Loucy (cell line): ENCODE data around the gene NDUFB8.
A peak's percentile ranks its signal among the peaks of the same experiment; 100 is the strongest.

Experiments used
- H2AFZ ChIP-seq: fragments of 200-600 bp; sonication (generic); 2 replicates; pipeline ENCODE4 v1.6.0; 2016; ENCODE audit warnings: antibody characterized with exemption, mild to moderate bottlenecking, low read length, moderate library complexity
- H3F3A ChIP-seq: fragments of 200-600 bp; 2 replicates; pipeline ENCODE4 v1.6.0; 2016; ENCODE audit warnings: antibody characterized with exemption, low read depth, mild to moderate bottlenecking
- H3K27me3 ChIP-seq: fragments of 200-600 bp; sonication (generic); 2 replicates; pipeline ENCODE4 v1.6.1; 2014; ENCODE audit warnings: low read length, mild to moderate bottlenecking; ENCODE audit not compliant: insufficient read depth, poor library complexity, severe bottlenecking
- H3K36me3 ChIP-seq: fragments of 200-600 bp; sonication (generic); 2 replicates; pipeline ENCODE4 v1.6.1; 2016; ENCODE audit warnings: low read length; ENCODE audit not compliant: insufficient read depth
- H3K4me1 ChIP-seq: fragments of 200-600 bp; sonication (generic); 2 replicates; pipeline ENCODE4 v1.5.1; 2014; ENCODE audit warnings: low read length, mild to moderate bottlenecking; ENCODE audit not compliant: insufficient read depth, poor library complexity, severe bottlenecking
- H3K4me2 ChIP-seq: fragments of 200-600 bp; sonication (generic); 2 replicates; pipeline ENCODE4 v1.6.0; 2014; ENCODE audit warnings: antibody characterized with exemption, low read length, low read depth, mild to moderate bottlenecking; ENCODE audit not compliant: poor library complexity, severe bottlenecking
- H3K4me3 ChIP-seq: fragments of 200-600 bp; sonication (generic); 2 replicates; pipeline ENCODE4 v1.5.1; 2014; ENCODE audit warnings: low read length, mild to moderate bottlenecking, mixed read lengths; ENCODE audit not compliant: poor library complexity, severe bottlenecking
- H3K79me2 ChIP-seq: fragments of 200-600 bp; sonication (generic); 2 replicates; pipeline ENCODE4 v1.6.1; 2014; ENCODE audit warnings: low read length; ENCODE audit not compliant: insufficient read depth
- H3K9ac ChIP-seq: fragments of 200-600 bp; sonication (generic); 2 replicates; pipeline ENCODE4 v1.6.0; 2014; ENCODE audit warnings: mild to moderate bottlenecking, low read depth, low read length, moderate library complexity; ENCODE audit not compliant: poor library complexity, severe bottlenecking
- H3K9me2 ChIP-seq: fragments of 200-600 bp; sonication (generic); replicated peaks from 2 replicates; pipeline ENCODE4 v1.6.1; 2016; ENCODE audit warnings: low read depth, low read length, mixed read lengths
- H3K9me3 ChIP-seq: fragments of 200-600 bp; sonication (generic); 2 replicates; pipeline ENCODE4 v1.6.1; 2014; ENCODE audit warnings: mild to moderate bottlenecking, antibody characterized with exemption, low read length, low read depth; ENCODE audit not compliant: insufficient read depth
- H4K20me1 ChIP-seq: fragments of 200-600 bp; sonication (generic); 2 replicates; pipeline ENCODE4 v1.6.0; 2014; ENCODE audit warnings: antibody characterized with exemption, low read length, mild to moderate bottlenecking; ENCODE audit not compliant: insufficient read depth, poor library complexity, severe bottlenecking
- EZH2phosphoT487 ChIP-seq: fragments of 200-600 bp; IDR thresholded peaks from 2 replicates; pipeline ENCODE4 v1.6.1; 2018; ENCODE audit warnings: antibody characterized with exemption, mild to moderate bottlenecking, moderate library complexity, borderline replicate concordance
- TF ChIP-seq, protein P1 (sequence below): fragments of 200-600 bp; sonication (generic); conservative IDR thresholded peaks from 2 replicates; pipeline ENCODE4 v1.5.1; 2014; ENCODE audit warnings: mild to moderate bottlenecking, antibody characterized with exemption, low read length

The NDUFB8 gene

DNA sequence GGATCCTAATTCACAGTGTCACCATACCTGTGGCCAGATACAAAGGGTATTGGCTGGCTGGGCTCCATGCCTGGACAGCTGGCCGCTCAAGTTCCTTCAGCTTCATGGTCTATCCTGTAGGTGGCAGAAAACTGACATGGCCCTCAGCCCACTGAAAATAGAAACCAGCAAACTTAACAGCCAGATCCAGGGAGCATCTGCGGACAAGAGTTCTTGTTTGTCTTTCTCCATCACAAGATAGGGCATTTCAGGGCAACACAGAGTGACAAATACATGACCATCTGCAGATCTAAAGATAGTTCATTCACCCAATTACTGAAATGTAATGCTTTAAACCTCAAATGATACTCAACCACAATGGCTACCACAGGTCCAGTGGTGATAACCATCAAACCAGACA is 12.8 kb downstream of the NDUFB8 start:
- H3K4me1 ChIP-seq: peaks cover 40% of the 10 kb centered on the region
- peak overlapping the region; percentile 36 for H3K4me2 ChIP-seq
- H3K36me3 ChIP-seq: no peaks in the 10 kb centered on the region
- H2AFZ ChIP-seq: no peak overlapping the region
- 0 out of 2 replicates have a peak, but pooled peaks cover 3% of the 10 kb centered on the region for H3K79me2 ChIP-seq
- H3F3A ChIP-seq: no peaks in the 10 kb centered on the region
- no peaks in the 10 kb centered on the region for H4K20me1 ChIP-seq
- H3K9me3 ChIP-seq: no peaks in the 10 kb centered on the region
- H3K4me3 ChIP-seq: peak overlapping the region; percentile 24
- TF ChIP-seq, protein P1, sequence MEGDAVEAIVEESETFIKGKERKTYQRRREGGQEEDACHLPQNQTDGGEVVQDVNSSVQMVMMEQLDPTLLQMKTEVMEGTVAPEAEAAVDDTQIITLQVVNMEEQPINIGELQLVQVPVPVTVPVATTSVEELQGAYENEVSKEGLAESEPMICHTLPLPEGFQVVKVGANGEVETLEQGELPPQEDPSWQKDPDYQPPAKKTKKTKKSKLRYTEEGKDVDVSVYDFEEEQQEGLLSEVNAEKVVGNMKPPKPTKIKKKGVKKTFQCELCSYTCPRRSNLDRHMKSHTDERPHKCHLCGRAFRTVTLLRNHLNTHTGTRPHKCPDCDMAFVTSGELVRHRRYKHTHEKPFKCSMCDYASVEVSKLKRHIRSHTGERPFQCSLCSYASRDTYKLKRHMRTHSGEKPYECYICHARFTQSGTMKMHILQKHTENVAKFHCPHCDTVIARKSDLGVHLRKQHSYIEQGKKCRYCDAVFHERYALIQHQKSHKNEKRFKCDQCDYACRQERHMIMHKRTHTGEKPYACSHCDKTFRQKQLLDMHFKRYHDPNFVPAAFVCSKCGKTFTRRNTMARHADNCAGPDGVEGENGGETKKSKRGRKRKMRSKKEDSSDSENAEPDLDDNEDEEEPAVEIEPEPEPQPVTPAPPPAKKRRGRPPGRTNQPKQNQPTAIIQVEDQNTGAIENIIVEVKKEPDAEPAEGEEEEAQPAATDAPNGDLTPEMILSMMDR: peak; percentile 65
- no peak for TF ChIP-seq EZH2phosphoT487
- H3K27me3 ChIP-seq: no peaks in the 10 kb centered on the region
- no peaks in the 10 kb centered on the region for H3K9me2 ChIP-seq
- H3K9ac ChIP-seq: peak overlapping the region; percentile 23

DNA sequence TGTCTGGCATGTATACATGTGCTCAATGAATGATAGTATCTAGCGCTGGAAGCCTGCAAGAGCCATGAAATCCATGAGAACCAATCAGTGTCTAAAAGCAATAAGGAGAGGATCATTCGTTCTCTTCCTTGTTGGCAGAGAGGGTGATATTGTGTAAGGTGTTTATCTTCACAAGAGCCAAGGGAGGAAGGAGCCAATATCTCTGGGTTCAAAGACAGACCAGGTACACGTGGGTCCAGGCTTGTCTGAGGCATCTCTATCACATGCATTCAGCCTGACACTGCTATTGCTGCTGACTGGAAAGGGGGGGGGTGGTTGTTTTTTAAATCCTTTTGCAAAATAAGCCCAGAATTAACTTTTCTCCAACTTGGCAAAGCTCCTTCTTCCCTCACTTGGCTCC is 14.1 kb downstream of the NDUFB8 start:
- no peak overlapping the region for H2AFZ ChIP-seq
- peaks cover 50% of the 10 kb centered on the region for H3K4me1 ChIP-seq
- no peaks in the 10 kb centered on the region for H3K9me2 ChIP-seq
- H4K20me1 ChIP-seq: no peaks in the 10 kb centered on the region
- no peaks in the 10 kb centered on the region for H3K9me3 ChIP-seq
- no peaks in the 10 kb centered on the region for H3K27me3 ChIP-seq
- peaks cover 2% of the 10 kb centered on the region for H3F3A ChIP-seq
- no peak overlapping the region for H3K9ac ChIP-seq
- TF ChIP-seq EZH2phosphoT487: no peak
- TF ChIP-seq, protein P1: no peak
- no peak overlapping the region for H3K4me3 ChIP-seq
- 0 out of 2 replicates have a peak, but pooled peaks cover 3% of the 10 kb centered on the region for H3K79me2 ChIP-seq
- H3K36me3 ChIP-seq: no peaks in the 10 kb centered on the region
- no peak overlapping the region for H3K4me2 ChIP-seq

DNA sequence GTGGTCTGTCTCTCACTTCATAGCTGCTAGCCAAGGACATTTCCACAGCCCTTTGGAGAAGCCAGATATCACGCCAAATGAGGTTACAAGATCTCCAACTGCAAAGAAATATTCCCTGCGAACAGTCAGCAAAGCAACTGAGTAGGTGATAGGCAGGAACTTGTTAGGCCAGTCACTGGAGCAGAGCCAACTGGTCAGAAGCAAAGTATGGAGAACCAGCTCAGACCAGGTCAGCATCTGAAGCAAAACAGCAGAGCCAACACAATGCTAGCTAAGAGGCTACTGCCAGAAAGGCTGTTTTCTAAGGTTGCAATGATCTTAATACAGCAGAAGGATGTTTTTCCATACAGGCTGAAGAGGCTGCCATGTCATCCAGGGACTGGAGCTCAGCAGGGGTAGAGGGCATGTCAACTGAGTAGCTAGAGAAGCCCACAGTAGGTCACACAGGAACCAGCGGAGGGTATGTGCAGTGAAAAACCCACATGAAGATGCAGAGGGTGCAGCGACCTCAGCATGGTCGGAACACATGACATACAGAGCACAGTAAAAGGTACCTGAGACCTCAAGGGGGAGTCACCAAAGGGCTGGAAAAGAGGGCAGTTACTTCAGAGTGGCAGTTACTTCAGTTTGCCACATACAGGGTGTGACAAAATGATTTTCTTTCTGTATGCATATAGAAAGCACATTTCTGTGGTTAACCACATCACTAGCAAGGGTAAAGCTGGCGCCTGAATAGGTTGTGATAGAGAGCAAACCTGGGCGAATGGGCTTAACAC is 18.9 kb downstream of the NDUFB8 start:
- no peaks in the 10 kb centered on the region for H3K9me3 ChIP-seq
- peak overlapping the region; percentile 57 for H3K4me3 ChIP-seq
- H3K79me2 ChIP-seq: peaks cover 31% of the 10 kb centered on the region; the same call in 1 of the 2 replicates
- H3F3A ChIP-seq: peaks cover 10% of the 10 kb centered on the region
- H3K9ac ChIP-seq: peak overlapping the region; percentile 83
- no peaks in the 10 kb centered on the region for H3K9me2 ChIP-seq
- H3K4me1 ChIP-seq: peaks cover 73% of the 10 kb centered on the region
- H3K27me3 ChIP-seq: no peaks in the 10 kb centered on the region
- peak overlapping the region; percentile 78 for H3K4me2 ChIP-seq
- H2AFZ ChIP-seq: no peak overlapping the region
- no peaks in the 10 kb centered on the region for H4K20me1 ChIP-seq
- no peak for TF ChIP-seq EZH2phosphoT487
- TF ChIP-seq, protein P1: peak; percentile 35
- no peaks in the 10 kb centered on the region for H3K36me3 ChIP-seq
